Stimulated activated CD8-positive, alpha-beta memory T cell treated with anti-CD3 and anti-CD28 coated beads, Interleukin-15, amount 100 ng/mL, for 48 hours (primary cell): Measurements from ENCODE around the gene TMUB1.
"Not testable (repeated sequence)": the region's sequence is repeated elsewhere in the genome, so short reads cannot be mapped to it uniquely, and the experiment has no call there.

ENCODE experiments used
- DNase-seq, 2 donors: peaks; one replicate each; pipeline ENCODE4 v3.0.0-alpha.2; 2020; ENCODE audit warnings: low read depth in 2 of 2

The TMUB1 gene

GRCh38 chr7:151053096-151053495, 30.2 kb downstream of the TMUB1 start:
- no peak for DNase-seq

- peak in 1 of 2 donors; percentile 25 for DNase-seq
These were observed 32.2 kb downstream of the TMUB1 start for GRCh38 chr7:151051108-151051507.

- no peak for DNase-seq
These were observed 34.3 kb downstream of the TMUB1 start for GRCh38 chr7:151048911-151049463.

- no peak for DNase-seq
These were observed 35.1 kb downstream of the TMUB1 start, which contains the start of gene ASIC3 for GRCh38 chr7:151047976-151048815. ASIC3 (plus strand) TSS chr7:151048531; CDS start chr7:151048886, 355 bp downstream.

DNA sequence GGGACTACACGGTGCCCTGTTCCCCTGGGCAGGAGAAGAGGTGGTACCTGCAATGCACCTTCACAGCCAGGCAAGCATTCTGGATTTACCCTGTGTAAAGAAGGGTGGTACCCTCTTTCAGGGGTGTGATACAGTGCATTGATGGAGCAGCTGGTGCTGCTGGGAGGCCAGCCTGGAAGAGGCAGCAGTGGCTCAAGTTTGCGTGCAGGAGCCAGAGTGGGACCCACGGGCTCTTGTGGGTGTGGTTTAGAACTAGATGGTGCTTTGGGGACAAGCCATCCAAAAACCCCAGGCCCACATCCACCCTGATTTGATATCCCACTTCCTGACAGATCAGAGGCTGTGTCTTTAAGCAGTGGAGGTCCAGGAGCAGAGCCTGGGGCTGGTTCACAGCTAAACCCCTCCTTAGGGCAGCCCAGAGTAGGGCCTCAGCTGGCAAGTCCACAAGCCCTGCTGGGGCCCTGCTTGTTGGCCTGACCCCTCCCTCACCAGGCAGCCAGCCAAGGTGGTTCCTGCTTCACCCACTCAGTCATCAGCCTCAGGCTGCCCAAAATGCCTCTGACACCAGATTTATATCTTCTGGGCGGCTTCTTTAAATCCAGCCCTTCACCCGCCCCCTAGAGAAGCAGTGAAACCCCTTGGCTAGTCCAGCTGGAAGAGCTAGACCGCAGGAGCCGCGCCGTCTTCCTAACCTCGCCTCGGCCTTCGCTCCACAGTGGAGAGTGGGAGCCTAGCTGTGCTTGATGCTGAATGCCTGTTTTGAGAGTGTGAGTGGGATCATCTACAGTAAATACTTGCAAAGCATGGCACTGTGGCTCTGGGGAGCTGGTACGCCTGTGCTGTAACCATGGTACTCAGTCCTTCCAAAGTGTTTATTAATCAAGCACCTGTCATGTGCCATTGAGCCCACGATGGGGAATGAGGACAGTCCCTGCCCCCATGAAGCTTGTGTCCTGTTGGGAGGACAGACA, 36.4 kb downstream of the TMUB1 start:
- no peak for DNase-seq

DNA sequence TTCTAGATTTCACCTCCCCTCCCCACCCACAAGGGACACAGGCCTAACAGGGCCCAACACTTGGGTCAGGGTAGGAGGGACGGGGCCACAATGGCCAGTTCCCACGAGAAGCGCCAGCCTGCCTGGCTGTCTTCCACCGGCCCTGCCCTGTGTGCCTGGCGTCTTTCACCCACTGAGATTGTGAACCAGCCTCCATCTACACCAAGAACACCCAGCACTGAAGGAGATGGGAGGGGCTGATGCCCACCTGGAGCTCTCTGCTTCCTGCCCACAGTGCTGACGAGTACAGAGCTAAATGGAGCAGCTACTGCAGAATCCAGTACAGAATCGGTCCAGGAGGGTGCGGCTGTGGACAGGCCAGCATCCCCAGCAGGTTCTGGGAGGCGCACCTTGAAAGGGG, 37.3 kb downstream of the TMUB1 start:
- DNase-seq, result no peak

GRCh38 chr7:151045262-151045661, 38.0 kb downstream of the TMUB1 start:
- DNase-seq, result no peak

GRCh38 chr7:151043959-151044358, 39.3 kb downstream of the TMUB1 start:
- DNase-seq, result no peak

GRCh38 chr7:151043449-151043848, 39.8 kb downstream of the TMUB1 start:
- not testable (repeated sequence) for DNase-seq

- no peak for DNase-seq
These were observed 42.5 kb downstream of the TMUB1 start for GRCh38 chr7:151040616-151041375.

DNA sequence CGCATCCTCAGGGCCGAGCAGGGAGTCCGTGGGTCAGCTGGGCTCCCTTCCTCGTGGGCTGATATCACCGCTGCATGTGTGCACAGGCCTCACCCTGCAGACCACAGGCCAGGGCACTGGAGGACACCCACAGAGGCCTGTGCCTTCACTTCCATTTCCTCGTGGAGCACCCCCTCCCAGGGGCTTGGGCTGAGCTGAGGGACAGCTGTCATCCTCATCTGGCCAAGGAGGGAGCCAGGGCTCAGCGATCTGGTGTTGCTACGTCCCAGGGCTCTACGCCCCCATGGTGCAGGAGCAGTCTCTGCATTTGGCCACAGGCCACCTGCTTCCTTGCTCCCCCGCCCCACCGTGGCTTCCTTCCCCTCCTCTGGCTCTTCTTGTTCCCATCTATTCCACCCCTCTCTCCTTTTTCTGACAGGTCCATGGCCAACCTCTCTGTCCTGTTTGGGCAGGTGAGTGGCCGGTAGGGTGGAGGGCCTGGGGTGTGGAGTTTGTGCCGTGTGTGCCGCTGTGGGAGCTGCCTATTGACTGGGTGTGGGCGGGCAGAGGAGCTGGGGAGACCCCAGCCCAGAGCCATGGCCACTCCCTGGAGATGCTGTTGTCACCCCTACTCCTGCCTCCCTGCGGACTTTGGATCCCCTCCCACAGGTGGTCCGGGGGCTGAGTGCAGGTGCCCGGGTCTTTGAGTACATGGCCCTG, 43.3 kb downstream of the TMUB1 start:
- no peak for DNase-seq

DNA sequence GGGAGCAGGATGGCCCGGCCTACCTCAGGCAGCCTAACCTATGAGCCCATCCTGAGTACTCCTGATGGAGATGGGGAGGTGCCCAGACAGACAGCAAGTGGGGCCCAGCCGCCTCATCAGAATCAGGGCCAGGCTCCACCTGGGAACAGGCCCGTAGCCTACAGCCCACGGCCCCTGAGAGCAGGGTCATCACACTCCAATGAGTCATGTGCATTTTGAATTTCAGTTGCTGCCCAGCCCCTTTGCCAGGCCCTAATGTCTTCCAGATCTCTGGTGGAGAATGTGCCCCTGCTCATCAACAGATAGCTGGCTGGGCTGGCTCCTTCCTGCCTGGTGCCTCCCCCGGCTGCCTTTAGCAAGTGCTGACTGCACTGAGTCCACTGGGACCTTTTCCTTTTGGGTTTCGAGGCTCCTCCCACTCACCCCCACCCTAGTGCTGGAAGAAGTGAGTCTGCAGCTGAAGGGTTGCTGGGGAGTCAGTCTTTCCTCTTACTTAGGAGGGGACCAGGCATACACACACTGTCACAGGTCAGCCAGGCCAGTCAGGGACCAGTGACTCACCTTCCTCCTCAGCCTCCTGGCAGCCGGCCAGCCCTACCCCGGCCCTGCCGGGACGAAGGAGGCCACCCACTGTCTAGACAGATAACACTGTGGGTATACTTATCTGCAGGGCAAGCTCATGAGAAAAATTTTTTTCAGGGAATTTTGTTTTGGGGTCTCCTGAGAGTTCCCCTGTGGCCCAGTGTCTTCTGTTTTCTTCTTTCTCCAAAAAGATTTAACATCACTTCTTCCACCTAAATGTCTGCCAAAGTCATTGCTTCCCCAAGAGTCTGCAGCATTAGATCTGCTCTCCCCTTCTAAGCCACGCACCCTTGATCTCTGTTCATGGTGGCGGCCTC, 44.1 kb downstream of the TMUB1 start:
- DNase-seq, result peak; percentile 81 to 82

DNA sequence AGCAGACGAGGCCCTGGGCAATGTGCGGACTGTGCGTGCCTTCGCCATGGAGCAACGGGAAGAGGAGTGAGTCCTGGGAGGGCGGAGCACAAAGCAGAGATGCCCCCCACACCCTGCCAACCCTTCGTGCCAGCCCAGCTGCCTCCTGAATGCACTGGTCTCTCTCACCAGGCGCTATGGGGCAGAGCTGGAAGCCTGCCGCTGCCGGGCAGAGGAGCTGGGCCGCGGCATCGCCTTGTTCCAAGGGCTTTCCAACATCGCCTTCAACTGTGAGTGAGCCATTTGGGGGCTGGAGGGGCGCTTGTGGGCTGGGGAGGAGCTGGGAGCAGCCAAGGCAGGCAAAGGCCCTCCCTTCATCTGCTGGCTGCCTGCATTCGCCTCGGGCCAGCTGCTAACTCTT, 47.4 kb downstream of the TMUB1 start:
- no peak for DNase-seq

DNA sequence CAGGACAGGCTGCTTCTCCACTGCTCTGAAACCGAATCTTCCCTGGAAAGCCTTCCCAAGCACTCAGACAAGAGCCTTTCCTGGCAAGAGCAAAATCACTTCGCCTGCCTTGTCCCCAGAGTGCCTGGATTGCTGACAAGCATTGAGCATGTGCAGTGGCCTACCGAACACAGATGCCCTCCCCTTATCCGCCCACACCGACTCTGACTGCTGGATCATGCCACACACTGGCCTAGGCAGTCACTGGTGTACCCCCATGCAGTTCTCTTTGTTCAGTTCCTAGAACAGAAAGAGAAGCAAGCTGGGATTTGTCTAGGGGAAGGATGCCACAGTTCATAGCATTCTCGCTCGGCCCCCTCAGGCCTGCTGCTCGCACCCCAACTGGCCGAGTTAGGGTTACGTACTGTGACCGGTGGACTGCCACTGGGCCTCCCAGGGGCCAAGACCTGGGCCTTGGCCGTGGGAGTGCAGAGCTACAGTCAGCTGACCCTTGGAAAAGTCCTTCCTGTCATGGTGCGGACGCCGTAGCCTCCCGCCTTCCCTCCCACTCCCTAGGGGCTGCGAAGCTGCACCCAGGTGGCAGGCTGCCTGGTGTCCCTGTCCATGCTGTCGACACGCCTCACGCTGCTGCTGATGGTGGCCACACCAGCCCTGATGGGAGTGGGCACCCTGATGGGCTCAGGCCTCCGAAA, 48.1 kb downstream of the TMUB1 start:
- DNase-seq, result no peak

DNA sequence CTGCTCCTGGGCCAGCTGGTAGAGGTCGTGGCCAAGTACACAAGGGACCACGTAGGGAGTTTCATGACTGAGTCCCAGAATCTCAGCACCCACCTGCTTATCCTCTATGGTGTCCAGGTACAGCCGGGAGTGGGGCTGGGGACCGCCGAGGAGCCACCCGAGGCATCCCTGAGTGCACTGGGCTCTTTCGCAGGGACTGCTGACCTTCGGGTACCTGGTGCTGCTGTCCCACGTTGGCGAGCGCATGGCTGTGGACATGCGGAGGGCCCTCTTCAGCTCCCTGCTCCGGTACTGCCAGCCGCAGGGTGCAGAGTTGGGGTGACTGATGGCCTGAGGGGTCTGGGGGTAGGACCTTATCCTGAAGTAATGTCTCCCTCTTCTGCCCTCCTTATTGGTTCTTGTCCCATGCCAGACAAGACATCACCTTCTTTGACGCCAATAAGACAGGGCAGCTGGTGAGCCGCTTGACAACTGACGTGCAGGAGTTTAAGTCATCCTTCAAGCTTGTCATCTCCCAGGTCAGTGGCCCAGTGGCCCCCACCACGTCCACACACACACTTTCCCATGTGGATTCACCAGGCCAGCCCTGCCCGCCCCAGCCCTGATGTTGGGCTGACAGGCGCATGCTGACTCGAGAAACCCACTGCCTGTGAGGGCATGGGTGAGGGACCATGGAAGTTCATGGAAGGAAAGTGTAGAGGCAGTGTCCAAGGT, 48.8 kb downstream of the TMUB1 start:
- DNase-seq, result no peak

GRCh38 chr7:151033864-151034249, 49.4 kb downstream of the TMUB1 start:
- DNase-seq, result no peak

- no peak for DNase-seq
These were observed 50.1 kb downstream of the TMUB1 start for GRCh38 chr7:151032936-151033863.
